GM12878 (cell line): ENCODE measurements around the gene ANGEL1. TPM values are rescaled to one million over a fixed set of nuclear protein-coding genes. Genes with fewer than 3 reads are reported as not detected.
A peak's percentile ranks its signal among the peaks of the same experiment; 100 is the strongest.

ENCODE experiments used
- BACH1 ChIP-seq: fragments of 450-650 bp; IDR thresholded peaks from 2 replicates; pipeline ENCODE4 v1.6.1; 2017; ENCODE audit warnings: mild to moderate bottlenecking, borderline replicate concordance
- CEBPZ ChIP-seq: fragments of 150-350 bp; IDR thresholded peaks from 2 replicates; pipeline ENCODE4 v1.6.1; 2016; ENCODE audit warnings: low read depth, low read length
- E4F1 ChIP-seq: fragments of 450-650 bp; IDR thresholded peaks from 2 replicates; pipeline ENCODE4 v1.6.1; 2018; ENCODE audit warnings: borderline replicate concordance, mild to moderate bottlenecking; ENCODE audit not compliant: partially characterized antibody
- EP300 ChIP-seq, 2 experiments: fragments of 150-350 bp in 1 of 2; IDR thresholded peaks; 2 replicates each; pipeline ENCODE4 v1.6.1; 2011 to 2012; ENCODE audit warnings: low read depth in 2 of 2, low read length in 2 of 2, borderline replicate concordance in 1 of 2, improper control_type of control experiment in 1 of 2, inconsistent platforms in 1 of 2; ENCODE audit not compliant: control insufficient read depth in 1 of 2
- FOS ChIP-seq: IDR thresholded peaks from 3 replicates; pipeline ENCODE4 v1.6.1; 2011; ENCODE audit warnings: borderline replicate concordance; ENCODE audit not compliant: insufficient read length; ENCODE audit errors: extremely low read depth
- GABPA ChIP-seq: IDR thresholded peaks from 2 replicates; pipeline ENCODE4 v1.6.1; 2014; ENCODE audit warnings: antibody characterized with exemption, low read depth, mild to moderate bottlenecking, inconsistent platforms
- HCFC1 ChIP-seq: fragments of 150-350 bp; IDR thresholded peaks from 2 replicates; pipeline ENCODE4 v1.6.1; 2014; ENCODE audit warnings: low read length
- HDAC2 ChIP-seq: fragments of 200-600 bp; sonication (generic); IDR thresholded peaks from 2 replicates; pipeline ENCODE4 v1.6.1; 2017
- IKZF2 ChIP-seq, 2 experiments: fragments of 450-650 bp; IDR thresholded peaks; 2 replicates each; pipeline ENCODE4 v1.6.1; 2017; ENCODE audit warnings: mild to moderate bottlenecking in 2 of 2, moderate library complexity in 2 of 2
- JUND ChIP-seq: IDR thresholded peaks from 2 replicates; pipeline ENCODE4 v1.6.1; 2012; ENCODE audit warnings: low read depth, mild to moderate bottlenecking, low read length, improper control_type of control experiment, moderate library complexity
- KAT2A ChIP-seq: conservative IDR thresholded peaks from 2 replicates; pipeline ENCODE4 v1.6.1; 2011; ENCODE audit warnings: low read depth, low read length; ENCODE audit not compliant: control insufficient read depth
- NFYB ChIP-seq: IDR thresholded peaks from 2 replicates; pipeline ENCODE4 v1.6.1; 2011; ENCODE audit warnings: low read depth, mild to moderate bottlenecking, low read length, improper control_type of control experiment, moderate library complexity; ENCODE audit not compliant: insufficient read depth
- NRF1 ChIP-seq: conservative IDR thresholded peaks from 2 replicates; pipeline ENCODE4 v1.6.1; 2011; ENCODE audit warnings: mild to moderate bottlenecking, low read depth, low read length, improper control_type of control experiment
- RAD21 ChIP-seq: IDR thresholded peaks from 2 replicates; pipeline ENCODE4 v1.6.1; 2011; ENCODE audit warnings: mild to moderate bottlenecking, low read depth, low read length, moderate library complexity; ENCODE audit not compliant: insufficient read depth
- RELB ChIP-seq: fragments of 450-650 bp; IDR thresholded peaks from 2 replicates; pipeline ENCODE4 v1.6.1; 2017; ENCODE audit warnings: low read depth, mild to moderate bottlenecking, moderate library complexity
- SP1 ChIP-seq: IDR thresholded peaks from one replicate; pipeline ENCODE4 v1.6.1; 2011; ENCODE audit warnings: low read depth, low read length
- STAT3 ChIP-seq: IDR thresholded peaks from 2 replicates; pipeline ENCODE4 v1.6.1; 2011; ENCODE audit warnings: low read depth, low read length, improper control_type of control experiment
- TCF12 ChIP-seq: IDR thresholded peaks from 2 replicates; pipeline ENCODE4 v1.6.1; 2011; ENCODE audit warnings: low read depth, mild to moderate bottlenecking, low read length
- TCF3 ChIP-seq: IDR thresholded peaks from 2 replicates; pipeline ENCODE4 v1.6.1; 2012; ENCODE audit warnings: low read depth, mild to moderate bottlenecking, low read length, borderline replicate concordance; ENCODE audit not compliant: insufficient read depth
- TCF7 ChIP-seq: IDR thresholded peaks from 2 replicates; pipeline ENCODE4 v1.6.1; 2014; ENCODE audit warnings: antibody characterized with exemption, borderline replicate concordance
- USF2 ChIP-seq: IDR thresholded peaks from 2 replicates; pipeline ENCODE4 v1.6.1; 2011; ENCODE audit warnings: low read depth, low read length, improper control_type of control experiment, borderline replicate concordance
- ZNF217 ChIP-seq: fragments of 450-650 bp; IDR thresholded peaks from 2 replicates; pipeline ENCODE4 v1.6.1; 2017; ENCODE audit warnings: antibody characterized with exemption, mild to moderate bottlenecking
- polyA plus RNA-seq, 11 experiments: library from polyadenylated mRNA; depleted of rRNA in 4 of 11; unstranded in 6 of 11; stranded (reverse) in 5 of 11; fragments of >200 nt; fragmentation: Nextera tagmentation in 4 of 11; fragmentation: Illumina TruSeq in 1 of 11; extraction: Ambion mirVana in 4 of 11; extraction: Trizol in 1 of 11; gene quantifications; 1 replicate in 1 of 11; 2 replicates in 10 of 11; pipeline versions ENCODE4 v1.2.1 to v1.2.3, GENCODE V29; 2011 to 2016; ENCODE audit warnings: inconsistent platforms in 2 of 11, missing spikeins in 2 of 11, low read depth in 1 of 11
- total RNA-seq, 4 experiments: library from RNA; depleted of rRNA in 3 of 4; stranded (reverse); fragments of >200 nt in 3 of 4; fragmentation: Illumina TruSeq in 1 of 4; extraction: Trizol in 1 of 4; gene quantifications; 2 replicates each; pipeline versions ENCODE4 v1.2.1 to v1.2.3, GENCODE V29; 2013 to 2021

The ANGEL1 gene
- total and polyA plus RNA-seq, 10 of the 15 experiments (the other 5 are each of a cell fraction or from before 2014, with no cell fraction given): 1.7 to 29.7 (median 12.3) TPM

GRCh38 chr14:76761136-76761959, 51.3 kb downstream of the ANGEL1 start, which contains the start of gene VASH1 (continued):
- TF ChIP-seq USF2 (no peak), EP300 (IDR thresholded peaks at IDR 0.05; ENCODE audit: borderline replicate concordance in 1 of 2, control insufficient read depth in 1 of 2, low read depth in 2 of 2, low read length in 2 of 2) (no peak), GABPA (no peak), SP1 (no peak), E4F1 (no peak), RAD21 (no peak), BACH1 (no peak), NFYB (no peak), JUND (no peak), HCFC1 (no peak), NRF1 (peak; percentile 48; the same call in 1 of the 2 replicates), TCF12 (no peak), STAT3 (no peak), TCF3 (no peak), IKZF2 (IDR thresholded peaks at IDR 0.05) (peak; percentile 42 to 49; a peak in 2 of 4 replicates), TCF7 (no peak), FOS (no peak), ZNF217 (no peak), RELB (no peak), CEBPZ (no peak), KAT2A (no peak), HDAC2 (no peak)
